GM23248 (cell line): ENCODE measurements around the gene OR4K1.

Experiments used
- EZH2 ChIP-seq: fragments of 200-600 bp; sonication (generic); IDR thresholded peaks from 2 replicates; pipeline ENCODE4 v1.6.1; 2018; ENCODE audit warnings: antibody characterized with exemption, mild to moderate bottlenecking; ENCODE audit not compliant: insufficient read depth, poor library complexity, severe bottlenecking
- EZH2phosphoT487 ChIP-seq: fragments of 200-600 bp; sonication (generic); IDR thresholded peaks from 2 replicates; pipeline ENCODE4 v1.6.1; 2018; ENCODE audit warnings: antibody characterized with exemption, moderate library complexity, mild to moderate bottlenecking, low read depth; ENCODE audit not compliant: insufficient read depth

- no peak for TF ChIP-seq EZH2
- TF ChIP-seq EZH2phosphoT487, result no peak
These were observed at the start of gene OR4K1 for GRCh38 chr14:19930617-19931016.
